HepG2 (cell line): ENCODE measurements around the gene RPL31. TPM values are rescaled to one million over a fixed set of nuclear protein-coding genes. Genes with fewer than 3 reads are reported as not detected.

Experiments
- ATAC-seq: fragments of 200-7000 bp; cut with Tn5 transposase; 3 replicates; pipeline ENCODE4 v1.9.1; 2020; ENCODE audit warnings: mild to moderate bottlenecking, moderate library complexity
- BruUV-seq: library from RNA; stranded (reverse); fragments of 400-500 nt; replicated peaks from 2 replicates; lab custom pipeline; 2021; lab: Mats Ljungman, UMichigan
- CTCF ChIA-PET: fragments of 300-600 bp; formaldehyde crosslinking; extraction: SDS; loops from one replicate; lab custom pipeline; 2021; ENCODE audit warnings: low total read pairs, inconsistent platforms, low intra/inter-chr PET ratio; lab: Yijun Ruan, JAX
- POLR2A ChIA-PET: fragments of 350-600 bp; sonication (Branson Sonifier 250); formaldehyde crosslinking; loops from one replicate; lab custom pipeline; 2020; ENCODE audit warnings: antibody characterized with exemption, inconsistent platforms; lab: Yijun Ruan, JAX
- DNase-seq: peaks from one replicate; pipeline ENCODE4 v3.0.0-alpha.2; 2015; ENCODE audit warnings: low spot score
- FAIRE-seq: peaks from 3 replicates; lab custom pipeline; 2011; peaks lifted over from hg19 to GRCh38; lab: Jason Lieb, UNC
- H2AFZ ChIP-seq: one replicate; pipeline ENCODE4 v1.6.1; 2011; ENCODE audit warnings: low read length, inconsistent platforms
- H3K27ac ChIP-seq: fragments of 300-600 bp; 3 replicates; pipeline ENCODE4 v1.8.0; 2011; ENCODE audit warnings: mixed run types, mild to moderate bottlenecking, mixed read lengths, low read length, inconsistent platforms; ENCODE audit not compliant: insufficient read depth; ENCODE audit errors: extremely low read length
- H3K27me3 ChIP-seq, 2 experiments: fragments of 200-600 bp in 1 of 2; 2 replicates in 1 of 2; 3 replicates in 1 of 2; pipeline versions ENCODE4 v1.6.0 to v1.8.0; 2011; ENCODE audit warnings: low read length in 2 of 2, mild to moderate bottlenecking in 2 of 2, moderate library complexity in 2 of 2, inconsistent platforms in 1 of 2; ENCODE audit not compliant: insufficient read depth in 2 of 2, control insufficient read depth in 1 of 2
- H3K36me3 ChIP-seq, 2 experiments: fragments of 200-600 bp in 1 of 2; replicated peaks in 1 of 2; 2 replicates in 1 of 2; 3 replicates in 1 of 2; pipeline versions ENCODE4 v1.5.1 to v1.8.0; 2011; ENCODE audit warnings: low read length in 2 of 2, inconsistent platforms in 1 of 2; ENCODE audit not compliant: insufficient read depth in 2 of 2, control insufficient read depth in 1 of 2
- H3K4me1 ChIP-seq: 2 replicates; pipeline ENCODE4 v1.5.1; 2012; ENCODE audit warnings: low read length, inconsistent platforms; ENCODE audit not compliant: insufficient read depth
- H3K4me2 ChIP-seq: 2 replicates; pipeline ENCODE4 v1.6.0; 2011; ENCODE audit warnings: low read depth, low read length, inconsistent platforms
- H3K4me3 ChIP-seq, 3 experiments: fragments of 200-600 bp in 1 of 3; sonication (generic), shearing (Covaris generic) in 1 of 3; replicated peaks in 1 of 3; 2 replicates each; pipeline ENCODE4 v1.5.1; 2011 to 2016; ENCODE audit warnings: low read length in 3 of 3, inconsistent platforms in 2 of 3, low read depth in 2 of 3, mild to moderate bottlenecking in 2 of 3, control low read depth in 1 of 3, mixed read lengths in 1 of 3; ENCODE audit not compliant: insufficient read depth in 1 of 3
- H3K79me2 ChIP-seq: one replicate; pipeline ENCODE4 v1.6.1; 2011; ENCODE audit warnings: low read length, inconsistent platforms; ENCODE audit not compliant: insufficient read depth
- H3K9ac ChIP-seq: 2 replicates; pipeline ENCODE4 v1.6.0; 2011; ENCODE audit warnings: mild to moderate bottlenecking, low read depth, low read length, inconsistent platforms; ENCODE audit not compliant: insufficient read depth
- H3K9me3 ChIP-seq: 2 replicates; pipeline ENCODE4 v1.5.1; 2012; ENCODE audit warnings: mild to moderate bottlenecking, low read length
- H4K20me1 ChIP-seq: 2 replicates; pipeline ENCODE4 v1.6.0; 2011; ENCODE audit warnings: inconsistent platforms, mild to moderate bottlenecking, low read length, moderate library complexity; ENCODE audit not compliant: insufficient read depth
- AGO2 ChIP-seq: fragments of 200-400 bp; formaldehyde crosslinking; optimal IDR thresholded peaks from 2 replicates; pipeline ENCODE3; 2017; ENCODE audit warnings: mild to moderate bottlenecking, low read depth, low read length, moderate library complexity
- HHEX ChIP-seq: IDR thresholded peaks from 2 replicates; pipeline ENCODE4 v1.6.1; 2016; ENCODE audit warnings: control low read depth
- REPIN1 ChIP-seq: sonication (generic); formaldehyde crosslinking; IDR thresholded peaks from 2 replicates; pipeline ENCODE4 v1.8.0; 2022; ENCODE audit warnings: missing genetic modification reagents, low read depth, mild to moderate bottlenecking, borderline replicate concordance
- RFX3 ChIP-seq: IDR thresholded peaks from 2 replicates; pipeline ENCODE4 v1.6.1; 2016; ENCODE audit warnings: missing biosample characterization, missing genetic modification reagents
- ZBTB7A ChIP-seq: sonication (generic); formaldehyde crosslinking; IDR thresholded peaks from 2 replicates; pipeline ENCODE4 v1.8.0; 2022; ENCODE audit warnings: mild to moderate bottlenecking, missing genetic modification reagents
- ZNF558 ChIP-seq: sonication (generic); formaldehyde crosslinking; IDR thresholded peaks from 2 replicates; pipeline ENCODE4 v1.9.0; 2022; ENCODE audit warnings: mild to moderate bottlenecking, missing genetic modification reagents, borderline replicate concordance
- ZUFSP ChIP-seq: sonication (generic); formaldehyde crosslinking; IDR thresholded peaks from 2 replicates; pipeline ENCODE4 v1.9.0; 2021; ENCODE audit warnings: missing genetic modification reagents, mild to moderate bottlenecking, borderline replicate concordance
- WGBS: methylation state at CpG from one replicate; pipeline ENCODE4 v1.1.6; 2017; ENCODE audit warnings: low lambda C conversion rate; 5-methylcytosine and 5-hydroxymethylcytosine counted together
- in situ Hi-C: cut with HindIII; loops from 2 replicates; pipeline ENCODE4 v1.10.0; 2017; ENCODE audit warnings: low pct_unique_long_range_greater_than_20kb; ENCODE audit not compliant: extremely low pct_ligation_motif_present
- intact Hi-C: fragments of 100-400 bp; cut with micrococcal nuclease; formaldehyde crosslinking; loops from one replicate; pipeline ENCODE4 v1.10.0; 2022; ENCODE audit not compliant: unreplicated experiment
- polyA plus RNA-seq, 8 experiments: library from polyadenylated mRNA; depleted of rRNA in 3 of 8; stranded (reverse) in 7 of 8; unstranded in 1 of 8; fragments of >200 nt; fragmentation: Illumina TruSeq in 4 of 8; extraction: Trizol in 4 of 8; gene quantifications; 2 replicates each; pipeline versions ENCODE4 v1.2.1 to v1.2.3, GENCODE V29; 2011 to 2016; ENCODE audit warnings: low read depth in 4 of 8, missing spikeins in 1 of 8, mixed read lengths in 1 of 8; ENCODE audit not compliant: insufficient read depth in 1 of 8
- total RNA-seq, 5 experiments: library from RNA; depleted of rRNA; stranded (reverse); fragments of >200 nt; fragmentation: Illumina TruSeq; extraction: Trizol; gene quantifications; 2 replicates each; pipeline ENCODE4 v1.2.3, GENCODE V29; 2016; ENCODE audit warnings: low read depth in 1 of 5
- TF ChIP-seq, protein P1 (sequence below): sonication (generic); formaldehyde crosslinking; IDR thresholded peaks from 2 replicates; pipeline ENCODE4 v1.4.0; 2020; ENCODE audit warnings: missing genetic modification reagents, mild to moderate bottlenecking, borderline replicate concordance
- TF ChIP-seq, protein P2 (sequence below): sonication (generic); formaldehyde crosslinking; IDR thresholded peaks from 2 replicates; pipeline ENCODE4 v1.5.0; 2020; ENCODE audit warnings: mild to moderate bottlenecking, missing genetic modification reagents, moderate library complexity

The RPL31 gene
- total and polyA plus RNA-seq, 2 of the 13 experiments (the other 11 are each of a cell fraction or from before 2014, with no cell fraction given), result 3,331 to 3,582 TPM

GRCh38 chr2:100969998-100970397 lies 32.1 kb upstream of the RPL31 start:
- no peaks in the 10 kb centered on the region for H3K27me3 ChIP-seq
- ATAC-seq (no peak), FAIRE-seq (no peak), DNase-seq (no peak)
- H4K20me1 ChIP-seq, result no peaks in the 10 kb centered on the region
- H3K27ac ChIP-seq, result no peak overlapping the region
- 95% methylated on average over 7 of the region's 7 CpGs for WGBS
- no peaks in the 10 kb centered on the region for H3K4me1 ChIP-seq
- in situ Hi-C loops, result no loop called here
- ChIA-PET CTCF (no interaction called here), POLR2A (no interaction called here)
- H3K36me3 ChIP-seq, result peaks cover 35 to 91% of the 10 kb centered on the region in 2 experiments
- TF ChIP-seq AGO2 (peak; percentile 50), ZUFSP (CRISPR knock-in tag) (no peak)
- no peak overlapping the region for H3K9ac ChIP-seq
- H3K9me3 ChIP-seq, result no peaks in the 10 kb centered on the region
- H2AFZ ChIP-seq, result no peak overlapping the region
- intact Hi-C loops, result no loop called here
- BruUV-seq, result no TSS peak
- H3K4me2 ChIP-seq, result no peak overlapping the region
- no peak overlapping the region for H3K4me3 ChIP-seq
- H3K79me2 ChIP-seq, result no peaks in the 10 kb centered on the region

DNA sequence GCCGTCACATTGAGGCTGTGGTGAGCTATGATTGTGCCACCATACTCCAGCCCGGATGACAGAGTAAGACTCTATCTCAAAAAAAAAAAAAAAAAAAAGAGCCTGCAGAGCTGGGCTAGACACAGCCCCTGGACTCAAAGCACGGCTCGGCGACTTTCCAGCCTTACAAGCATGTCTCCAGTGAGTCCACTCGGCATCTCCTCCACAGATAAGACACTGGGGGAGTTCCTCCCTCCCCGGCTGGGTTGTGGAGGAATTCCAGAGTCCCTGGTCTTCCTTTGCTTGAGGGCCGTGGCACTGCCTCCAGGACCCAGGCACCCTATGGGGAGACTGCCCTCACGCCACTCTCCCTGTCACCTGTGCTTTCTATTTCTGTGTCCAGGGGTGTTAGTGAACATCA lies 30.9 kb upstream of the RPL31 start:
- BruUV-seq, result no TSS peak
- CTCF ChIA-PET, result interaction anchor here (0.7 kb wide), 1 partner anchor 9 kb away, joined by 5 read pairs; no protein-coding TSS in a partner anchor

More for the DNA sequence above, 30.9 kb upstream of the RPL31 start:
- no peak for FAIRE-seq
- Histone ChIP-seq H3K9me3 (no peaks in the 10 kb centered on the region), H3K27me3 (no peaks in the 10 kb centered on the region), H3K4me3 (no peak overlapping the region), H2AFZ (no peak overlapping the region), H3K4me1 (no peaks in the 10 kb centered on the region), H3K36me3 (peaks cover 46 to 91% of the 10 kb centered on the region in 2 experiments), H3K27ac (no peak overlapping the region), H3K79me2 (no peaks in the 10 kb centered on the region), H3K4me2 (no peak overlapping the region), H3K9ac (no peak overlapping the region), H4K20me1 (no peaks in the 10 kb centered on the region)
- in situ Hi-C loops (no loop called here), intact Hi-C loops (no loop called here)
- DNase-seq, result no peak
- ATAC-seq, result no peak
- WGBS, result 94% methylated on average over 9 of the region's 9 CpGs
- POLR2A ChIA-PET, result no interaction called here
- no peak for TF ChIP-seq RFX3
- no peak for TF ChIP-seq HHEX
- TF ChIP-seq, protein P1, sequence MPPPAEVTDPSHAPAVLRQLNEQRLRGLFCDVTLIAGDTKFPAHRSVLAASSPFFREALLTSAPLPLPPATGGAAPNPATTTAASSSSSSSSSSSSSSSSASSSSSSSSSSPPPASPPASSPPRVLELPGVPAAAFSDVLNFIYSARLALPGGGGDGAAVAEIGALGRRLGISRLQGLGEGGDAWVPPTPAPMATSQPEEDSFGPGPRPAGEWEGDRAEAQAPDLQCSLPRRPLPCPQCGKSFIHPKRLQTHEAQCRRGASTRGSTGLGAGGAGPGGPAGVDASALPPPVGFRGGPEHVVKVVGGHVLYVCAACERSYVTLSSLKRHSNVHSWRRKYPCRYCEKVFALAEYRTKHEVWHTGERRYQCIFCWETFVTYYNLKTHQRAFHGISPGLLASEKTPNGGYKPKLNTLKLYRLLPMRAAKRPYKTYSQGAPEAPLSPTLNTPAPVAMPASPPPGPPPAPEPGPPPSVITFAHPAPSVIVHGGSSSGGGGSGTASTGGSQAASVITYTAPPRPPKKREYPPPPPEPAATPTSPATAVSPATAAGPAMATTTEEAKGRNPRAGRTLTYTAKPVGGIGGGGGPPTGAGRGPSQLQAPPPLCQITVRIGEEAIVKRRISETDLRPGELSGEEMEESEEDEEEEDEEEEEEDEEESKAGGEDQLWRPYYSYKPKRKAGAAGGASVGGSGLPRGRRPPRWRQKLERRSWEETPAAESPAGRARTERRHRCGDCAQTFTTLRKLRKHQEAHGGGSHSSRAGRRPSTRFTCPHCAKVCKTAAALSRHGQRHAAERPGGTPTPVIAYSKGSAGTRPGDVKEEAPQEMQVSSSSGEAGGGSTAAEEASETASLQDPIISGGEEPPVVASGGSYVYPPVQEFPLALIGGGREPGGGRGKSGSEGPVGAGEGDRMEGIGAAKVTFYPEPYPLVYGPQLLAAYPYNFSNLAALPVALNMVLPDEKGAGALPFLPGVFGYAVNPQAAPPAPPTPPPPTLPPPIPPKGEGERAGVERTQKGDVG (CRISPR knock-in tag), result no peak
- TF ChIP-seq, protein P2, sequence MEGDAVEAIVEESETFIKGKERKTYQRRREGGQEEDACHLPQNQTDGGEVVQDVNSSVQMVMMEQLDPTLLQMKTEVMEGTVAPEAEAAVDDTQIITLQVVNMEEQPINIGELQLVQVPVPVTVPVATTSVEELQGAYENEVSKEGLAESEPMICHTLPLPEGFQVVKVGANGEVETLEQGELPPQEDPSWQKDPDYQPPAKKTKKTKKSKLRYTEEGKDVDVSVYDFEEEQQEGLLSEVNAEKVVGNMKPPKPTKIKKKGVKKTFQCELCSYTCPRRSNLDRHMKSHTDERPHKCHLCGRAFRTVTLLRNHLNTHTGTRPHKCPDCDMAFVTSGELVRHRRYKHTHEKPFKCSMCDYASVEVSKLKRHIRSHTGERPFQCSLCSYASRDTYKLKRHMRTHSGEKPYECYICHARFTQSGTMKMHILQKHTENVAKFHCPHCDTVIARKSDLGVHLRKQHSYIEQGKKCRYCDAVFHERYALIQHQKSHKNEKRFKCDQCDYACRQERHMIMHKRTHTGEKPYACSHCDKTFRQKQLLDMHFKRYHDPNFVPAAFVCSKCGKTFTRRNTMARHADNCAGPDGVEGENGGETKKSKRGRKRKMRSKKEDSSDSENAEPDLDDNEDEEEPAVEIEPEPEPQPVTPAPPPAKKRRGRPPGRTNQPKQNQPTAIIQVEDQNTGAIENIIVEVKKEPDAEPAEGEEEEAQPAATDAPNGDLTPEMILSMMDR (CRISPR knock-in tag), result no peak
- no peak for TF ChIP-seq REPIN1
- no peak for TF ChIP-seq ZNF558 (CRISPR knock-in tag)
- no peak for TF ChIP-seq ZBTB7A (CRISPR knock-in tag)
